Liver (tissue), 10 donors: Measurements from ENCODE around the gene LRMDA. TPM values are rescaled to one million over a fixed set of nuclear protein-coding genes. Genes with fewer than 3 reads are reported as not detected.
"Not testable (repeated sequence)": the region's sequence is repeated elsewhere in the genome, so short reads cannot be mapped to it uniquely, and the experiment has no call there.

Experiments
- DNase-seq: peaks from one replicate; pipeline ENCODE4 v3.0.0-alpha.2; 2017; ENCODE audit warnings: low spot score
- H3K27ac ChIP-seq, 2 donors: one replicate each; pipeline ENCODE4 v1.7.0; 2013; ENCODE audit warnings: inconsistent platforms in 2 of 2, low read length in 2 of 2, control low read depth in 1 of 2, low read depth in 1 of 2, mild to moderate bottlenecking in 1 of 2
- H3K27me3 ChIP-seq, 4 donors: one replicate each; pipeline versions ENCODE4 v1.6.1 to v1.7.0; 2013; ENCODE audit warnings: low read length in 3 of 4, inconsistent platforms in 1 of 4, mild to moderate bottlenecking in 1 of 4, moderate library complexity in 1 of 4; ENCODE audit not compliant: control insufficient read depth in 4 of 4, insufficient read depth in 4 of 4
- H3K36me3 ChIP-seq, 4 donors: one replicate each; pipeline versions ENCODE4 v1.6.1 to v1.7.0; 2013; ENCODE audit warnings: low read length in 3 of 4, mild to moderate bottlenecking in 3 of 4, low read depth in 1 of 4, moderate library complexity in 1 of 4; ENCODE audit not compliant: control insufficient read depth in 4 of 4, insufficient read depth in 3 of 4
- H3K4me1 ChIP-seq, 4 donors: one replicate each; pipeline versions ENCODE4 v1.6.1 to v1.7.0; 2013; ENCODE audit warnings: low read length in 3 of 4, mild to moderate bottlenecking in 3 of 4, moderate library complexity in 1 of 4; ENCODE audit not compliant: control insufficient read depth in 4 of 4, insufficient read depth in 4 of 4
- H3K4me3 ChIP-seq, 3 donors: one replicate each; pipeline versions ENCODE4 v1.6.1 to v1.7.0; 2013; ENCODE audit warnings: low read length in 3 of 3, control low read depth in 1 of 3, low read depth in 1 of 3, mild to moderate bottlenecking in 1 of 3
- H3K9ac ChIP-seq, 2 donors: one replicate each; pipeline ENCODE4 v1.7.0; 2013; ENCODE audit warnings: low read length in 2 of 2, mild to moderate bottlenecking in 2 of 2, moderate library complexity in 2 of 2, control low read depth in 1 of 2, low read depth in 1 of 2
- H3K9me3 ChIP-seq, 4 donors: one replicate each; pipeline versions ENCODE4 v1.6.1 to v1.7.0; 2013; ENCODE audit warnings: low read length in 3 of 4; ENCODE audit not compliant: control insufficient read depth in 4 of 4
- NR2F2 ChIP-seq: IDR thresholded peaks from 2 replicates; pipeline ENCODE4 v1.6.1; 2016; ENCODE audit warnings: antibody characterized with exemption
- ZBTB33 ChIP-seq: IDR thresholded peaks from 2 replicates; pipeline ENCODE4 v1.6.1; 2016; ENCODE audit warnings: antibody characterized with exemption
- WGBS: extraction: QIAGEN DNeasy Blood & Tissue Kit; methylation state at CpG from one replicate; pipeline ENCODE4 v1.1.7; 2013; 5-methylcytosine and 5-hydroxymethylcytosine counted together
- polyA plus RNA-seq, 2 donors: library from polyadenylated mRNA; stranded (reverse) in 1 of 2; unstranded in 1 of 2; fragments of 200-250 nt in 1 of 2; fragments of >200 nt in 1 of 2; fragmentation: Nextera tagmentation in 1 of 2; extraction: Ambion mirVana in 1 of 2; gene quantifications; one replicate each; pipeline versions ENCODE4 v1.2.1 to v1.2.3, GENCODE V29; 2013 to 2015
- small RNA-seq: library from RNA; depleted of rRNA; stranded (forward); fragments of <200 nt; gene quantifications from one replicate; pipeline ENCODE3, GENCODE V24; 2014
- total RNA-seq, 2 donors: library from RNA; depleted of rRNA; stranded (reverse); fragments of >200 nt; gene quantifications; one replicate each; pipeline ENCODE4 v1.2.3, GENCODE V29; 2014
- donor health status: healthy.
- donor health status: healthy.
- donor health status: healthy.
- donor health status: healthy.
- donor health status: healthy.

Gene LRMDA
- total and polyA plus RNA-seq, 4 donors = 7.9 to 15.8 (median 11.3) TPM

GRCh38 chr10:76583711-76584161 is 1152.3 kb downstream of the LRMDA start (continued):
- no peak for TF ChIP-seq NR2F2
- TF ChIP-seq ZBTB33 = no peak

GRCh38 chr10:76584466-76584865 is 1153.0 kb downstream of the LRMDA start:
- not testable (repeated sequence) for H3K4me1 ChIP-seq, H3K4me3 ChIP-seq, H3K36me3 ChIP-seq, H3K27ac ChIP-seq, H3K27me3 ChIP-seq, H3K9me3 ChIP-seq, DNase-seq, H3K9ac ChIP-seq
- WGBS = 94% methylated on average over 9 of the region's 9 CpGs

Small RNAs within 50 kb of the gene (small RNA-seq; reads per million reads assigned to genes)
- gene MIR606 (not detected), gene RN7SL518P (not detected), gene RNU6-673P (not detected)

Other genes with a start within 250 kb of the LRMDA start
- gene VDAC2, start 220.8 kb upstream of the LRMDA start, total RNA-seq = 10 to 100 TPM; 41.3 to 46.1 TPM
- gene VDAC2, start 220.8 kb upstream of the LRMDA start, polyA plus RNA-seq = 10 to 100 TPM; 58.9 to 67.1 TPM
- gene COMTD1, start 195.7 kb upstream of the LRMDA start, total RNA-seq = 10 to 100 TPM in 1 of 2 donors, 1 to 10 TPM in 1; 6.5 to 12.1 TPM
- 10 to 100 TPM; 40.9 to 44.2 TPM for gene COMTD1, start 195.7 kb upstream of the LRMDA start, polyA plus RNA-seq
- 1 to 10 TPM; 1.6 to 2.3 TPM for gene ZNF503, start 29.9 kb upstream of the LRMDA start, total RNA-seq
- 1 to 10 TPM; 1.8 to 5.2 TPM for gene ZNF503, start 29.9 kb upstream of the LRMDA start, polyA plus RNA-seq